A673 (cell line): ENCODE results near the gene ERBIN.

Experiments used
- EZH2 ChIP-seq: fragments of 200-600 bp; sonication (generic); IDR thresholded peaks from 2 replicates; pipeline ENCODE4 v1.6.1; 2017; ENCODE audit warnings: borderline replicate concordance, low read depth, mild to moderate bottlenecking, mixed read lengths, antibody characterized with exemption, low read length; ENCODE audit not compliant: poor library complexity, severe bottlenecking
- TF ChIP-seq, protein P1 (sequence below): fragments of 300-800, 200-600 bp; sonication (generic); conservative IDR thresholded peaks from 2 replicates; pipeline ENCODE4 v1.5.1; 2017; ENCODE audit warnings: low read depth, mild to moderate bottlenecking, antibody characterized with exemption, low read length, moderate library complexity, mixed read lengths

DNA sequence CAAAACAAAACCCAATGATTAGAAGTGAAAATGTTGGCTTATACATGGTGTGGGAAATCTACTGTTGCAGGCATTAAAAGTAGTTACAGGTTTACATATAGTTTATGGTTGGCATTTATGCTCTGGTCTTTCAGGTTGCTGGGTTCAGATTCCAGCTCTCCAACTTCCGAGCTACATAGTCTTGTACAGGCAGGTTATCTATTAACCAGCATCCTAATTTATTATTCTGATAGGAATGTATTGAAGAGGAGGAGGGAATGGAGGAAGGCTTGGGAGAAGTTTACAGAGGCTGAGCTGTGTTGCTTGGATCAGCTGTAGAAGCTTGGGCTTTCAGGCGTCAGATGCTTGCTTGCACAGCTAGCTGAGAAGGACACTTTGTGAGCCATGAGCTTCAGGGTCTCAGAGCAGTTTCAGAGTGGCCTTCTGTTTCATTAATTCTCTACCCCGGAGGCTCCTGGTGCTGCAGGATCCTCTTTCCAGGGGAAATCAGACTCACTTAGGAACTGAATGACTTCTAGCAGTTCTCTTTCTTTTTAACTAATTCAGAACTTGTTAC, 11.7 kb upstream of the ERBIN start:
- TF ChIP-seq EZH2 = no peak
- TF ChIP-seq, protein P1, sequence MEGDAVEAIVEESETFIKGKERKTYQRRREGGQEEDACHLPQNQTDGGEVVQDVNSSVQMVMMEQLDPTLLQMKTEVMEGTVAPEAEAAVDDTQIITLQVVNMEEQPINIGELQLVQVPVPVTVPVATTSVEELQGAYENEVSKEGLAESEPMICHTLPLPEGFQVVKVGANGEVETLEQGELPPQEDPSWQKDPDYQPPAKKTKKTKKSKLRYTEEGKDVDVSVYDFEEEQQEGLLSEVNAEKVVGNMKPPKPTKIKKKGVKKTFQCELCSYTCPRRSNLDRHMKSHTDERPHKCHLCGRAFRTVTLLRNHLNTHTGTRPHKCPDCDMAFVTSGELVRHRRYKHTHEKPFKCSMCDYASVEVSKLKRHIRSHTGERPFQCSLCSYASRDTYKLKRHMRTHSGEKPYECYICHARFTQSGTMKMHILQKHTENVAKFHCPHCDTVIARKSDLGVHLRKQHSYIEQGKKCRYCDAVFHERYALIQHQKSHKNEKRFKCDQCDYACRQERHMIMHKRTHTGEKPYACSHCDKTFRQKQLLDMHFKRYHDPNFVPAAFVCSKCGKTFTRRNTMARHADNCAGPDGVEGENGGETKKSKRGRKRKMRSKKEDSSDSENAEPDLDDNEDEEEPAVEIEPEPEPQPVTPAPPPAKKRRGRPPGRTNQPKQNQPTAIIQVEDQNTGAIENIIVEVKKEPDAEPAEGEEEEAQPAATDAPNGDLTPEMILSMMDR = no peak
